Stomach (tissue), 4 donors: Measurements from ENCODE around the gene CLEC2L.

ENCODE experiments used
- EP300 ChIP-seq: sonication (generic); formaldehyde crosslinking; IDR thresholded peaks from one replicate; pipeline ENCODE4 v1.6.1; 2017; ENCODE audit warnings: antibody characterized with exemption
- POLR2A ChIP-seq, 4 donors: fragments of 450-650 bp; IDR thresholded peaks; one replicate each; pipeline ENCODE4 v1.6.1; 2016; ENCODE audit warnings: antibody characterized with exemption in 4 of 4, control low read depth in 2 of 4, mild to moderate bottlenecking in 1 of 4, moderate library complexity in 1 of 4
- POLR2AphosphoS5 ChIP-seq, 3 donors: sonication (generic); formaldehyde crosslinking; IDR thresholded peaks; one replicate each; pipeline ENCODE4 v1.6.1; 2016; ENCODE audit warnings: antibody characterized with exemption in 3 of 3
- TF ChIP-seq, protein P1 (sequence below), 7 experiments: fragments of 450-650 bp in 4 of 7; fragments of 200-600 bp in 3 of 7; sonication (generic) in 3 of 7; IDR thresholded peaks; one replicate each; pipeline ENCODE4 v1.5.1; 2016 to 2019; ENCODE audit warnings: antibody characterized with exemption in 7 of 7, control low read depth in 2 of 7, mild to moderate bottlenecking in 1 of 7

DNA sequence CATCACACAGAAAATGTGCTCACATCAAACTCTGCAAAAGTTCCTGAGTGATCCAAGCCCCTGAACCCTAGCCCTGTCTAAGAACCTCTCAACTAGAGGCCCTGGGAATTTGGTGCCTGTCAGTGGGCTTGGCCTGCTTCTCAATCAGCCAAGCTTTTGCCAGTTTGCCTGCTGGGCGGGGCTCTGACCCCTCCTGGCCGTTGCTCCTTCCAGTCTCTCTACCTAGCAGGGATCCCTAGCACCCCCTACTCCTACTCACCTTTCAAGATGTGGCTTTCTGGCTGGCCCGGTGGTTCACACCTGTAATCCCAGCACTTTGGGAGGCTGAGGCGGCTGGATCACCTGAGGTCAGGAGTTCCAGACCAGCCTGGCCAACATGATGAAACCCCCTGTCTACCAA is 42.1 kb upstream of the CLEC2L start:
- TF ChIP-seq, protein P1, sequence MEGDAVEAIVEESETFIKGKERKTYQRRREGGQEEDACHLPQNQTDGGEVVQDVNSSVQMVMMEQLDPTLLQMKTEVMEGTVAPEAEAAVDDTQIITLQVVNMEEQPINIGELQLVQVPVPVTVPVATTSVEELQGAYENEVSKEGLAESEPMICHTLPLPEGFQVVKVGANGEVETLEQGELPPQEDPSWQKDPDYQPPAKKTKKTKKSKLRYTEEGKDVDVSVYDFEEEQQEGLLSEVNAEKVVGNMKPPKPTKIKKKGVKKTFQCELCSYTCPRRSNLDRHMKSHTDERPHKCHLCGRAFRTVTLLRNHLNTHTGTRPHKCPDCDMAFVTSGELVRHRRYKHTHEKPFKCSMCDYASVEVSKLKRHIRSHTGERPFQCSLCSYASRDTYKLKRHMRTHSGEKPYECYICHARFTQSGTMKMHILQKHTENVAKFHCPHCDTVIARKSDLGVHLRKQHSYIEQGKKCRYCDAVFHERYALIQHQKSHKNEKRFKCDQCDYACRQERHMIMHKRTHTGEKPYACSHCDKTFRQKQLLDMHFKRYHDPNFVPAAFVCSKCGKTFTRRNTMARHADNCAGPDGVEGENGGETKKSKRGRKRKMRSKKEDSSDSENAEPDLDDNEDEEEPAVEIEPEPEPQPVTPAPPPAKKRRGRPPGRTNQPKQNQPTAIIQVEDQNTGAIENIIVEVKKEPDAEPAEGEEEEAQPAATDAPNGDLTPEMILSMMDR (IDR thresholded peaks at IDR 0.05) = no peak
- TF ChIP-seq POLR2A (IDR thresholded peaks at IDR 0.05) (no peak), POLR2AphosphoS5 (IDR thresholded peaks at IDR 0.05) (no peak), EP300 (no peak)
